GM12878 (cell line): ENCODE results near the gene GRK1.

Experiments
- EZH2 ChIP-seq: IDR thresholded peaks from 2 replicates; pipeline ENCODE4 v1.6.1; 2012; ENCODE audit warnings: low read depth, mild to moderate bottlenecking, control low read depth, inconsistent platforms, low read length, borderline replicate concordance; ENCODE audit not compliant: control insufficient read depth
- FOXM1 ChIP-seq: IDR thresholded peaks from 2 replicates; pipeline ENCODE4 v1.6.1; 2012; ENCODE audit warnings: low read depth, mild to moderate bottlenecking, inconsistent platforms, low read length, moderate library complexity
- HDAC2 ChIP-seq: fragments of 200-600 bp; sonication (generic); IDR thresholded peaks from 2 replicates; pipeline ENCODE4 v1.6.1; 2017
- IRF4 ChIP-seq: IDR thresholded peaks from 2 replicates; pipeline ENCODE4 v1.6.1; 2011; ENCODE audit warnings: low read depth, low read length
- RFX5 ChIP-seq: IDR thresholded peaks from 2 replicates; pipeline ENCODE4 v1.6.1; 2011; ENCODE audit warnings: low read depth, low read length, improper control_type of control experiment
- SMC3 ChIP-seq: IDR thresholded peaks from 2 replicates; pipeline ENCODE4 v1.6.1; 2011; ENCODE audit warnings: low read length, improper control_type of control experiment, borderline replicate concordance
- TCF3 ChIP-seq: IDR thresholded peaks from 2 replicates; pipeline ENCODE4 v1.6.1; 2012; ENCODE audit warnings: low read depth, mild to moderate bottlenecking, low read length, borderline replicate concordance; ENCODE audit not compliant: insufficient read depth
- TF ChIP-seq, protein P1 (sequence below): fragments of 450-650 bp; IDR thresholded peaks from 2 replicates; pipeline ENCODE4 v1.6.1; 2017; ENCODE audit warnings: mild to moderate bottlenecking, moderate library complexity

DNA sequence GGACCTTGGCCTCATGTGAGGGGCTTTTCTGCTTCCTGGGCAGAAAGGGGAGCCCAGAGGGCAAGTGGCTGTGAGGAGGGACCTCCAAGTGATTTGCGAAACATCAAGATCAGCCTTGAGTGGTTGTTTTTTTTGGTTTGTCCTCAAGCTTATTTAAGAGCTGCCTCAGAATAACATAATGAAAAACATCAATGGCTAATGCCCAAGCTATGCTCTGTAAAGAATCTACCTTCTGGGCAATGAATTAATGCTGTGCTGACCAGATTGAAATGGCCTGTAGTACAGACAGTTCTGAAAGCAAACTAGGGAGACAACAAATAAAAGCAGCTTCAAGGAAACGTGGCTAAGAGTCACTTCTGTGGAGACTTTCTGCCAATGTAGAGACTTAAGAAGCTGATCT lies 100.3 kb downstream of the GRK1 start:
- TF ChIP-seq, protein P1, sequence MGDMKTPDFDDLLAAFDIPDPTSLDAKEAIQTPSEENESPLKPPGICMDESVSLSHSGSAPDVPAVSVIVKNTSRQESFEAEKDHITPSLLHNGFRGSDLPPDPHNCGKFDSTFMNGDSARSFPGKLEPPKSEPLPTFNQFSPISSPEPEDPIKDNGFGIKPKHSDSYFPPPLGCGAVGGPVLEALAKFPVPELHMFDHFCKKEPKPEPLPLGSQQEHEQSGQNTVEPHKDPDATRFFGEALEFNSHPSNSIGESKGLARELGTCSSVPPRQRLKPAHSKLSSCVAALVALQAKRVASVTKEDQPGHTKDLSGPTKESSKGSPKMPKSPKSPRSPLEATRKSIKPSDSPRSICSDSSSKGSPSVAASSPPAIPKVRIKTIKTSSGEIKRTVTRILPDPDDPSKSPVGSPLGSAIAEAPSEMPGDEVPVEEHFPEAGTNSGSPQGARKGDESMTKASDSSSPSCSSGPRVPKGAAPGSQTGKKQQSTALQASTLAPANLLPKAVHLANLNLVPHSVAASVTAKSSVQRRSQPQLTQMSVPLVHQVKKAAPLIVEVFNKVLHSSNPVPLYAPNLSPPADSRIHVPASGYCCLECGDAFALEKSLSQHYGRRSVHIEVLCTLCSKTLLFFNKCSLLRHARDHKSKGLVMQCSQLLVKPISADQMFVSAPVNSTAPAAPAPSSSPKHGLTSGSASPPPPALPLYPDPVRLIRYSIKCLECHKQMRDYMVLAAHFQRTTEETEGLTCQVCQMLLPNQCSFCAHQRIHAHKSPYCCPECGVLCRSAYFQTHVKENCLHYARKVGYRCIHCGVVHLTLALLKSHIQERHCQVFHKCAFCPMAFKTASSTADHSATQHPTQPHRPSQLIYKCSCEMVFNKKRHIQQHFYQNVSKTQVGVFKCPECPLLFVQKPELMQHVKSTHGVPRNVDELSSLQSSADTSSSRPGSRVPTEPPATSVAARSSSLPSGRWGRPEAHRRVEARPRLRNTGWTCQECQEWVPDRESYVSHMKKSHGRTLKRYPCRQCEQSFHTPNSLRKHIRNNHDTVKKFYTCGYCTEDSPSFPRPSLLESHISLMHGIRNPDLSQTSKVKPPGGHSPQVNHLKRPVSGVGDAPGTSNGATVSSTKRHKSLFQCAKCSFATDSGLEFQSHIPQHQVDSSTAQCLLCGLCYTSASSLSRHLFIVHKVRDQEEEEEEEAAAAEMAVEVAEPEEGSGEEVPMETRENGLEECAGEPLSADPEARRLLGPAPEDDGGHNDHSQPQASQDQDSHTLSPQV: no peak
- TF ChIP-seq RFX5: no peak
- no peak for TF ChIP-seq TCF3
- TF ChIP-seq IRF4: no peak
- TF ChIP-seq FOXM1: no peak
- TF ChIP-seq HDAC2: no peak
- no peak for TF ChIP-seq EZH2
- no peak for TF ChIP-seq SMC3
